Stimulated activated CD8-positive, alpha-beta memory T cell treated with anti-CD3 and anti-CD28 coated beads, Interleukin-12 subunit alpha, Interleukin-12 subunit beta, amount 100 ng/mL, for 1 hour (primary cell): Measurements from ENCODE around the gene DNAAF3.

ENCODE experiments used
- DNase-seq: peaks from one replicate; pipeline ENCODE4 v3.0.0-alpha.2; 2020; ENCODE audit warnings: low read depth

DNAAF3 gene

DNA sequence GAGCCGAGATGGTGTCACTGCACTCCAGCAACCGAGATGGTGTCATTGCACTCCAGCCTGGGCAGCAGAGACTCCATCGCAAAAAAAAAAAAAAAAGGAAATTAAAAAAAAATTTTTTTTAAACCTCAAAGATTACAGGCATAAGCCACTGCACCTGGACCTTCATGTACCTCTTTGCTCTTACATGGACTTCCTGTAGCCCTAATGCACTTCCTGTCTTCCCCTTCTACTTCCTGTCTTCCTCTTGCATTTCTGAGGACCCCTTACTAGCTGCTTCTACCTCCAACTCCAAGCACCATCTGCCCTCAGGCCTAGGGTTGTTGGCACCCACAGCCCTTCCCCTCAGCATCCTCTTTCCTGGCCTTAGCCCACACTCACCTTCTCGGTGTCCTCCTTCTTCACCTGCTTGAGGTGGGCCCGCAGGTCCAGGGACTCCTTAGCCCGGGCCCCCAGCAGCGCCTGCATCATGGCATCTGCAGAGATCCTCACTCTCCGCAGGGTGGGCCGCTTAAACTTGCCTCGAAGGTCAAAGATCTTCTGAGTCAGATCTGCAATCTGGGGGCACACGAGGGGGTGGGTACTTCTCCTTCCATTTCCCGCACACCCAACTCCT lies 12.7 kb downstream of the DNAAF3 start:
- DNase-seq, result no peak

DNA sequence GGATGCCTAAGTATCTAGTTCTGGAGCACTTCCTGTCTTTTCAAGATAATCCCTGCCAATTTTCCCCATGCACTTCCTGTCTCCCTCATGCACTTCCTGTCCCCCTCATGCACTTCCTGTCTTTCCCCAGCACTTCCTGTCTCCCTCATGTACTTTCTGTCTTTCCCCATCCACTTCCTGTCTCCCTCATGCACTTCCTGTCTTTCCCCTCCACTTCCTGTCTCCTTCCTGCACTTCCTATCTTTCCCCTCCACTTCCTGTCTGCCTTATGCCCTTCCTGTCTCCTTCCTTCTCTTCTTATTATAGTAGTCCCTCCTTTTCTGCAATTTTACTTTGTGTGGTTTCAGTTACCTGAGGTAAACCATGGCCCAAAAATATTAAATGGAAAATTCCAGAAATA lies 14.4 kb downstream of the DNAAF3 start:
- no peak for DNase-seq

DNA sequence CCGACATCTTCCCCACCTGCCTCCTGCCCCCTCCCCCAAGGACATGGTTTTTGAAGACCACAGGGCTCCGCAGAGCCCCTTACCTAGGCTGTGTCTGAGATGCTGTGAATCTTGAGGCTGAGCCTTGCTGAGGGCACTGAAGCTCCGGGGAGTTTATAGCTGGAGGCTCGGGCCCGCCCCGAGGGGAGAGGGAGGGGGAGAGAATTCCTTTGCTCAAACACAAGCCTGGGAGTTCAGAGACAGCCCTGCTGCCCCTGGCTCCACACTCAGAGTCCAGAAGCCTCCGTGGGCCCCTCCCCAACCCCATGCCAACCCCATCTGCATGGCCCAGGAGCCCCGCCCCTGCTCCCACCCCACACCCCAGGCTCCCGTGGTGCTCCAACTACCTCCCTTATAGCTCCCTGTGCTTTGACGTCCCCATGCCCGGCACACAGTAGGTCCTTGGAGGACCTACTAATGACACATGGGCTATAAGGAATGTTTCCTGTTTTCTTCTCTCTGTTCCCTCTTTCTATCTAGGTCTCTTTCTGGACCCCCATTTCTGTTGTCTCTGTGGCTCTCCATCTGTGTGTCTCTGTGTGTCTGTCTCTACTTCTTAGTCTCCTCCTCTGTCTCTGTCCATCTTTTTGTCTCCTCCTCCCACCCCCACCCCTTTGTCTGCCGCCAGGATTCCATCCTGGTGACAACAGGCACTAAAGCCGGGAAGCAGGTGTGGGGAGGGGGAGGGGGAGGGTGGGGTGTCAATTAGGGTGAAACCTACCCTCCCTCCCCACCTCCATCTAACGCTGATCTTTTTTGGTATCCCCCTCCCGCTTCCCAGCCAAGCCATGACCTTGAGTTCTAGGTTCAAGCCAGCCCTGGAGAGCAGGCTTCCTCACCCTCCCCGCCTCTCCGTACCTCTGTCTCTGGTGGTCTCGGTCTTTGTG lies 17.1 kb downstream of the DNAAF3 start, which contains the start of gene TNNT1:
Gene TNNT1 (minus strand): TSS at position 129 of the 926 bp plus-strand sequence. CDS start 2,049 bp downstream, outside the sequence.
- DNase-seq, result no peak

DNA sequence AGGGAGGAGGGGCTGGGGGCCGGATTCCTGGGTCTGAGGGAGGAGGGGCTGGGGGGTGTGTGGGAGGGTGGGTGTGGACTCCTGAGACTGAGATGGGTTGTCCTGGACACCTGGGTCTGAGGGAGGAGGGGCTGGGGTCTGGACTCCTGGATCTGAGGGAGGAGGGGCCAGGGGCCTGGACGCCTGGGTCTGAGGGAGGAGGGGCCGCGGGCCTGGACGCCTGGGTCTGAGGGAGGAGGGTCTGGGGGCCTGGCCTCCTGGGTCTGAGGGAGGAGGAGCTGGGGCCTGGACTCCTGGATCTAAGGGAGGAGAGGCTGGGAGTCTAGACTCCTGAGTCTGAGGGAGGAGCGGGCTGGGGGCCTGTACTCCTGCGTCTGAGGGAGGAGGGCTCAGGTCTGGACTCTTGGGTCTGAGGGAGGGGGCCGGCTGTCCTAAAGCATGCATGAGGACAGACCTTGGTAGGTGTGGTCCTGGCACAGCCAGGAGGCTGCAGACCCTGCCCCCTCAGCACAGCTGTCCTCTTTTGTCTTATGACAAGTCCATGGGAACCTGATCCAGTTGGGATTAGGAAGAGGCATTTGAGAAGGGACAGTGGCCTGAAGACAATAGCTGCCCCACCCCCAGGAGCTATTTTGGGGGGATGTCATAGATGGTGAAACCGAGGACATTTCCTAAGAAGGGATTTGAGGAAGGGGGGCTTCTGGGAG lies 18.7 kb downstream of the DNAAF3 start:
- DNase-seq, result no peak

DNA sequence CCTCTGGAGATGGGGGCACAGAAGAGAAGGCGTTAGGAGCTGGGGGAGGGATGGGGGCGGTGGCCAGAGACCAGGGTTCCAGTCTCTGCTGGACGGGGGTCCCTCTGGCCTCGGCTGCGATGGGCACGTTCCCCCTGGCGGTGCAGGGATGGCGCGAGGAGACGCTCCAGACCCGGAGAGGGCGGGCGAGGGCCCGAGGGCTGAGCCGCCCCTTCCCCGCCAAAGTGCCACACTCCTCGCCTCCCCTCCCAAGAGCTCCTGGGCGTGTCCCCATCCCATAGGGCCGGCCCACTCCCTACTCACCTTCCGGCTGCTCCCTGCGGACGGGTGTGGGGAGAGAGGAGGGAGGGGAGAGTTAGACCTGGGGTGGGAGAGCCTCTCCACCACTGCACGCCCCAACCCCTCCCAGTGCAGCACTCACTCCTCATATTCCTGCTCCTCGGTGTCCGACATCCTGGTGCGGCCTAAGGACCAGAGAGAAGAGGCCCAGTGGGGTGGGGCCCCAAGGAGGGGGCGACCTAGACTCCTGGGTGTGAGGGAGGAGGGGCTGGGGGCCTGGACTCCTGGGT lies 19.6 kb downstream of the DNAAF3 start:
- DNase-seq, result no peak

DNA sequence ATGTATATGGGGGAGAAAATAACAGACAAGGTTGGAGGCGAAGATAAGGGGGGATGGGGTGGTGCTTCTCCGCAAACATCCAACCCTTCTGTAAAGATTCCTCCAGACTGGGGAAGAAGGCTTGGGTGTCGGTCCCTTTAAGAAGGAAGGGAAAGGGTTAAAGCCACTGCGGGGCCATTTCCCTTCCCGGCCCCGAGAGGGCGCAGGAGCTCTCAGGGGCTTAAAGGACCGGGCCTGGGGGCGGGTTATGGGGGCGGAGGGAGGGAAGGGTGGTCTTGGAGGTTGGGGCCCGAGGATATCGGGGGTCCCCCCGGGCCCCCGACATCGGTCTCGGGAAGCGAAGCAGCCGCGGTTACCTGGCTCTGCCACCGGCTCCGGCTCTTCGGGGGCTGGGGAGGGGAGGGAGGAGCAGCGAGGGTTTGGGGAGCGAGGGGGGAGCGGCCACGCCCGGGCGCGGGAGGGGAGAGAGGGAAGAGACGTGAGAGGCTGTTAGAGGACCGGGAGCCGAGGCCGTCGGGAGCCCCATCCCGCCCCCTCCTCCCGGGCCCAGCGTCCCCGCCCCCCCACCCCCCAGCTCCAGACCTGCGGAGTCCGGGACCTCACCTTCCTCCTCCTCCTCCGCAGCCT lies 20.2 kb downstream of the DNAAF3 start:
- DNase-seq, result no peak

DNA sequence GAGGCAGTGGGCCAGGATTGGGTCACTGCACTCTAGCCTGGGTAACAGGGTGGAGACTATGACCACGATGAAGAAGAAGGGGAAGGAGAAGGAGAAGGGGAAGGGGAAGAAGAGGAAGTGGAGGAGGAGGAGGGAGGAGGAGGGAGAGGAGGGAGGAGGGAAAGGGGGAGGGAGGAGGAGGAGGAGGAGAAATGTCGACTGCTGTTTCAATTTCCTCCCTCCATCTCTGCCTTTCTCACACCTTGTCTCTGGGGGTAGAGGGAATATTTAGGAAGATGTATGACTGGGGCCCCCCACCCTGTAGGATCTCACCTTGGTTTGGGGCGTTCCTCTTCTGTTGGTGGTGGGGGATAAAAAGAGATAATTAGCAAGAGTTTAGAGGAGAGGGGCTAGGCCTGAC lies 21.2 kb downstream of the DNAAF3 start:
- DNase-seq, result no peak

DNA sequence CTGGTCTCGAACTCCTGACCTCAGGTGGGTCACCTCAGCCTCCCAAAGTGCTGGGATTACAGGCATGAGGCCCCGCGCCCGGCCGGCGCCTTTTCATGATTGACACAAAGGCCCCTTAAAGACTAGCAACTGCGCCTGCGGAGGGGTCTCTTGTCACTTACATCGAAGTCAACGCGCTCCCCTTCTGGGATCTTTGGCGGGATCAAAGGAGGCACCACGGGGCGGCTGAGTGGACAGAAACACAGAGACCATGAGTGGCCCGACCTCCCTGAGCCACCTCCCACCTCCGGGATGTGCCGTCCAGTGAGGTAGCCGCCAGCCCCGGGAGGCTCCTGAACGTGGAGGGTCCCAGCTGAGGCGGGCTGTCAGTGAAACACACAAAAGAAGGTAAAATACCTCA lies 24.7 kb downstream of the DNAAF3 start:
- DNase-seq, result no peak

DNA sequence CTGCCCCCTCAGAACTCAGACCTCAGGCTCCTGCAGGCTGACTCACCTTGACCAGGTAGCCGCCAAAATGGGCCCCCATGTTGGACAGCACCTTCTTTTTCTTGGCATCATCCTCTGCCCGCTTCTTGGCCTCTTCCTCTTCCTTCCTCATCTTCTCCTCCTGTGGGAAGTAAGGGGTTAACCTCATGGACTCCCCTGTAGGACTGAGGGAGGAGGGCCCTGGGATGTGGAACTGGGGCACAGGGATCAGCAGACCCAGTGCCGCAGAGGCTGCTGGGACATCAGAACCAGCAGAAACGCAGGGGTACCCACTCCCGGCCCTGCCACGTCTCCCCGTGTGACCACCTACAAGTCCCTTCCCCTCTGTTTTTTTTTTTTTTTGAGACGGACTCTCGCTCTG lies 28.5 kb downstream of the DNAAF3 start:
- no peak for DNase-seq

DNA sequence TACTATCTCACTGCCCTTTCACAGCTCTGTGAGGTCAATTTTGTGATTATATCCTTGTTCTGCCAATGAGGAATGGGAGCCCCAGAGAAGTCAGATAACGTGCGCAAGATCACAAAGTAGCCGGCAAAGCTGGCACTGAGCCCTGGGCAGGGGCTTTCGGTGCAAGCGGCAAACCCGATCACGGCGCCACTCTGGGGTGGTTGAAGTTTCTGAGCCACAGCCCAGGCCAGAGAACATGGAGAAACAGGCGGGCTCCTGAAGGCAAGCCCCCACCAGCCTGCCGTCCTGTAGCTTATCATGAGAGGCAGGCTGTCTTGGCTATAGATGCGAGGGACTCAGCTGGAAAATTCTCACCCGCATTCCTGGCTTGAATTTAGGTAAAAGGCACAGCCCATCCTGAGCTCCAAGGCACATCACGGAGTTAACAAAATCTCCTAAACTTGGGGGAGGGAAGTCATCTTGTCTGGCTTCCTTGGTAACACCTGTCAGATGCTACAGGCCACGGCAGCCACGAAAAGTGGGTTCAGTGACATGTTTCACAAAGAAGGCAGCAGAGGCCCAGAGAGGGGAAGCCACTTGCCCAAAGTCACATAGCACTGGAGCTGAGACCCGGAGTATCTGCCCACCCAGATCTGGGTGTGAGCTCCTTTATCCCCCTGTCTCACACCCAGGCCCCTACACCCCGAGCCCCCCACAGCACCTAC lies 29.9 kb downstream of the DNAAF3 start:
- no peak for DNase-seq

DNA sequence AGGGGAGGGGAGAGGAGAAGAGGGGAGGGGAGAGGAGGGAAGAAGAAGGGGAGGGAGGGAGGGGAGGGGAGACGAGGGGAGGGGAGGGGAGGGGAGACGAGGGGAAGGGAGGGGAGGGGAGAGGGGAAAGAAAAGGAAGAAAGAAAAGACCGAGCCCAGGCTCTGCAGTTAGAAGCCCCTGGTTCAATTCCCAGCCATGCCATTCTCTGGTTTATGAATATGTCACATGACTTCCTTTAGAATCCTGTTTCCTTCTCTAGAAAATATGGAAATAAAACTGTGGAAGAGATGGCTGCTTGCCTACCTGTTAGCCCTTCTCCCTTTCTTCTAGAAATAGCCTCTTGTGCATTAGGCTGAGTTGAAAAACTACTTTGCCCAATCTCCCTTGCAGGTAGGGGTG lies 31.7 kb downstream of the DNAAF3 start:
- DNase-seq, result no peak

DNA sequence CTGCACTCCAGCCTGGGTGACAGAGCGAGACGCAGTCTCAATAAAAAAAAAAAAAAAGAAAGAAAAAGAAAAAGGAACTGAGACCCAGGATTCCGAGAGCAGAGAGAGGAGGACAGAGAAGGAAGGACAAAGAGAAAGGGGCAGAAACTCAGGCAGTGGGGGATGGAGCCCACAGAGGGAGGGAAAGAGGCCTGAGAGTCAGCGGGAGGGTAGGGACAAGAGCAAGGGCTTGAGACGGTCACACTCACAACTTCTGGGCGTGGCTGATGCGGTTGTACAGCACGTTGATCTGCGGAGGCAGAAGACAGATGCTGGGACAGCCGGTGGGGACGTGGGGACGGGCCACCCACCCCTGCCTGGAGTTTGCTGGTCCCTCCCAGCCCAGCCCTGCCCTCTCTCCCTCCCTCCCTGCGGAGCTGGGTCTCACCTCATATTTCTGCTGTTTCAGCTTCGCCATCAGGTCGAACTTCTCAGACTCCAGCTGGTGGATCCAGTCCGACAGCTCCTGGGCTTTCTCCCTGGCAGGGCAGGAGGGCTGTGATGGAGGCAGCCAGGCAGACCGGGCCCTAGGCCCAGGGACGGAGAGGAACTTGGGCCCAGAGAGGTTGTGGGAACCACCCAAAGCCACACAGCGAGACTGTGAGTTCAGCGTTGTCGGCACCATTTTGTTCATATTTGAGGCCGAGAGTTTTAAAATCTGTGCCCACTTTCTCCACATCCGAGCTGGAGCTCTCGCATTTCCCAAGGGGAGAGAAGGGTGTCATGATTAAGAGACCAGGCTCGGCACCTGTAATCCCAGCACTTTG lies 32.6 kb downstream of the DNAAF3 start:
- DNase-seq, result no peak

DNA sequence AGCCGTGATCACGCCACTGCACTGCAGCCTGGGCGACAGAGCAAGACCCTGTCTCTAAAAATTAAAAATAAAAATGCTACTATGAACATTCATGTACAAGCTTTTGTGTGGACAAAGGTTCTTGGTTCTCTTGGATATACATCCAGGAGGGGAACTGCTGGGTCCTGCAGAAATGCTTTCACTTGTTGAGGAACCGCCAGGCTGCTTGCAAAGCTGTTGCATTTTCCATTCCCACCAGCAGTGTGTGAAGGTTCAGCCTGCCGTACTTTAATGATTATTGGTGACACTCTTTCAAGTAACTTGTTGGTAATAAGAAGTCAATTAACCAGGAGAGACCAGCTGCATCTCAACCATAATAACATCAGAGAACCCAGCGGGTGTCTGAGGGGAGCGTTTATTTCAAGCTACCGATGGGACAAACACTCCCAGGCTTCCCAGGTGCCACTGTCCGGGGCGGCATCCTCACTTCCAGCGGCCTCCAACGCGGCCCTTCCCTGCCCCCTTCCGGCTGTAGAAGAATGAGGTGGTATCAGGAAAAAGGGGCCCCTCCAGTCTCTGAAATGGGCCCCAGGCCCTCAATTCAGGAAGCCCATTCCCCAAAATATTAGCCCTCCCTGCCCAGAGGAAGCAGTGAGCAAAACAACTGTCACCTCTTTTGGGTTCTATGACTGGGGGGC lies 33.8 kb downstream of the DNAAF3 start:
- DNase-seq, result no peak

DNA sequence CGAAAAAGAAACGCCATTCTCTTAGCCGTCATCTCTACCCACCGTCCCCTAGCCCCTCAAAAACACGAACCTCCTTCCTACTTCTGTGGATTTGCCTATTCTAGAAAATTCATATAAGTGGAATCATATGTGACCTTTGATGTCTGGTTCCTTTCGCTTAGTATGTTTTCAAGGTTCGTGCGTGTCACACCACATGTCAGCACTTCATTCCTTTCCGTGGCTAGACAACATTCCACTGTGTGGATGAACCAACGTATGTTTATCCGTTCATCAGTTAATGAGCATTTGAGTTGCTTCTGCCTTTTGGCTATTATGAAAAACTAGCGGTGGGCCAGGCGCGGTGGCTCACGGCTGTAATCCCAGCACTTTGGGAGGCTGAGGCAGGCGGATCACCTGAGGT lies 35.0 kb downstream of the DNAAF3 start:
- no peak for DNase-seq

DNA sequence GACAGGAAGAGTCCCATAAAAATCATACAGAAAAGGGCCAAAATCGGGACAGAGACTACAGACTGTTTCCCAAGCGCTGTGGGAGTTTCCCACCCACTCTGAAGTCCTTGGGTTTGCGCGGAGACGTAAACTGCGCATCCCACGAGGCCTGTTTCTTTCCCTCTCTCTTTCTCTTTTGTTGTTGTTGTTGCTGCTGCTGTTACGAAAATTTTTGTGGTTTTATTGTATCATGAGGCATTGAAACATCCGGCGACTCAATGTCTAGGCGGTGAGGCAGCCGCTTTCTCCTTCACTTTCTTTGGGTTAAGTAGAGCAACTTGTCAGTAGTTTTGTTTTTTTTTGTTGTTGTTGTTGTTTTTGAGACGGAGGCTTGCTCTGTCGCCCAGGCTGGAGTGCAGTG lies 47.4 kb downstream of the DNAAF3 start:
- no peak for DNase-seq

DNA sequence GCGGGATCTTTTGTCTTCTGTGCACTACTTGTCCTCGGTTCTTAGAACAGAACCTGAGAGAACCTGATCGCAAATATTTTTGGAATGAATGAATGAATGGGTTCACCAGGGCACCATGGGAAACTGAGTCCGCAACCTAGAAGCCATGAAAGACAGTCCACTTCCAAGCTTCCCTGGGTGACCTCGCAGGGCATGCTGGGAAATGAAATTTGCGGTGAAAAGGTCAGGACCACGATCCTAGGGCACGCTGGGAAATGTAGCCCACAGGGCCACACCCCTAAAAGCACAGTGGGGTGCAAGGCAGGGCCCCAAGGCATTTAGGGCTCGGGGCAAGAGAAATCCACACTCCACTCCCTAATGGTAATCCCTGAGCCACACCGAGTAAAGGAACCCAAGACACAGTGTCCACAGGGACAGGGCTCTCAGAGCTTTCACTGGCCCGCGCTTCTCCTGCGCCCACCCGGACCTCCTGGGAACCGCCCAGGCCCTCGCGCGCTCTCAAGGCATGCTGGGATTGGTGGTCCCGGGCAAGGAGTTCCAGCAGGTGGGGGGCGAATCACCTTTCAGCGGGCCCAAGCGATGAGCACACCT lies 47.9 kb downstream of the DNAAF3 start:
- DNase-seq, result no peak

DNA sequence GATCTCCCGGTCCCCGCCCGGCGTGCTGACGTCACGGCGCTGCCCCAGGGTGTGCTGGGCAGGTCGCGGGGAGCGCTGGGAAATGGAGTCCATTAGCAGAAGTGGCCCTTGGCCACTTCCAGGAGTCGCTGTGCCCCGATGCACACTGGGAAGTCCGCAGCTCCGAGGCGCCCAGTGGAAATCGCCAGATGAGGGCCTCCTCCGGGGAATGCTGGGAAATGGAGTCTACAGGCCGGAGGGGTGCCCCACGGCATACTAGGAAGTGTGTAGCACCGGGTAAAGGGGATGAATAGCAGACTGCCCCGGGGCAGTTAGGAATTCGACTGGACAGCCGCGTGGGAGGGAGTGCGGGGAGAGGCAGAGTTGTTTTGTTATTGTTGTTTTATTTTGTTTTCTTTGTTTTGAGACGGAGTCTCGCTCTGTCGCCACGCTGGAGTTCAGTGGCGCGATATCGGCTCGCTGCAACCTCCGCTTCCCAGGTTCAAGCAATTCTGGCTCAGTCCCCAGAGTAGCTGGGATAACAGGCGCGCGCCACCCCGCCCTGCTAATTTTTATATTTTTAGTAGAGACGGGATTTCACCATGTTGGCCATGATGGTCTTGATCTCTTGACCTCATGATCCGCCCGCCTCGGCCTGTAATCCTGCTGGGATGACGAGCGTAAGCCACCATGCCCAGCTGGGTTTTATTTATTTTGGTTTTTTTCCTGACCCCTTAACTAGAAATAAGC lies 48.6 kb downstream of the DNAAF3 start:
- peak; percentile 91 for DNase-seq

DNA sequence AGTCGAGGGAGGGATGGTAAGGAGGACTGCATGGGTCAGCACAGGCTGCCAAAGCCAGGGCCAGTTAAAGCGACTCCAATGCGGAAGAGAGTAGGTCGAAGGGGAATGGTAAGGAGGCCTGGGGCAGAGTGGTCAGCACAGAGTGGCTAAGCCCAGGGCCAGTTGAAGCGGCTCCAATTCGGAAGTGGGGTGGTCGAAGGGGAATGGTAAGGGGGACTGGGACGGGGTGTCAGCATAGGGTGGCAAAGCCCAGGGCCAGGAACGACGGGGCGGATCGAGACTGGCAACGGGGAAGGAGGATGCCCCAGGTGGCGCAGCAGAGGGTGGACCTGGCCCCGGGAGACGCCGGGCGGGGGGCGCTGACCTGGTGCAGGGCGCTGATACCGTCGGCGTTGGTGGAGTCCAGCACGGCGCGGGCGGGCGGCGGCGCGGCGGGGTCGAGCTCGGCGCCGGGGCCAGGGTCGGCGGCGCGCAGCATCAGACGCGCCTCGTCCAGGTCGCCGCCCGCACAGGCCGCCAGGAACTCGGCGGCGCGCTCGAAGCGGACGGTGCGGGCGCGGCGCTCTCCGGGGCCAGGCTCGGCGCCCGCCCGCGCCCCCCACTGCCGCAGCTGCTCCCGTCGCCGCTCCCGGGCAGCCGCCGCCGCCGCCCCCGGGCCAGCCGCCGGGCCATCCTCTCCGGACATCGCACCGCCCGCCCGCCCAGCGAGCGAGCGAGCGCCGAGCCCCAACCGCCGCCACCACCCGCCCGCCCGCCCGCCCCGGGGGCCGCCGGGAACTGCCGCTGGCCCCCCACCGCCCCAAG lies 49.4 kb downstream of the DNAAF3 start, which contains the start of gene PPP1R12C:
Gene PPP1R12C (minus strand): TSS at position 779 of the 804 bp plus-strand sequence. CDS start 94 bp downstream, at position 685.
- DNase-seq, result no peak
